Nephron progenitor cell (in vitro differentiated cells): ENCODE results near the gene TCP11.
A peak's percentile ranks its signal among the peaks of the same experiment; 100 is the strongest.
"Not testable (repeated sequence)": the region's sequence is repeated elsewhere in the genome, so short reads cannot be mapped to it uniquely, and the experiment has no call there.

Experiments
- DNase-seq: peaks from one replicate; pipeline ENCODE4 v3.0.0; 2021
- H3K27ac Mint-ChIP-seq: 2 replicates; pipeline ENCODE4 v1.8.0; 2021; ENCODE audit warnings: mild to moderate bottlenecking, moderate library complexity, mixed read lengths
- H3K27me3 Mint-ChIP-seq: 2 replicates; pipeline ENCODE4 v1.8.0; 2021; ENCODE audit warnings: mild to moderate bottlenecking, low read depth, mixed read lengths; ENCODE audit not compliant: poor library complexity
- H3K36me3 Mint-ChIP-seq: 2 replicates; pipeline ENCODE4 v1.8.0; 2021; ENCODE audit warnings: low read depth, mixed read lengths
- H3K4me1 Mint-ChIP-seq: 2 replicates; pipeline ENCODE4 v1.8.0; 2021; ENCODE audit warnings: mixed read lengths
- H3K4me3 Mint-ChIP-seq: 2 replicates; pipeline ENCODE4 v1.8.0; 2021; ENCODE audit warnings: mild to moderate bottlenecking, moderate library complexity, mixed read lengths
- H3K9me3 Mint-ChIP-seq: 2 replicates; pipeline ENCODE4 v1.8.0; 2021; ENCODE audit warnings: mild to moderate bottlenecking, moderate library complexity, mixed read lengths
- TF ChIP-seq, protein P1 (sequence below): fragments of 200-600 bp; sonication (generic); IDR thresholded peaks from 2 replicates; pipeline ENCODE4 v1.5.0; 2021; ENCODE audit warnings: antibody characterized with exemption

The TCP11 gene

DNA sequence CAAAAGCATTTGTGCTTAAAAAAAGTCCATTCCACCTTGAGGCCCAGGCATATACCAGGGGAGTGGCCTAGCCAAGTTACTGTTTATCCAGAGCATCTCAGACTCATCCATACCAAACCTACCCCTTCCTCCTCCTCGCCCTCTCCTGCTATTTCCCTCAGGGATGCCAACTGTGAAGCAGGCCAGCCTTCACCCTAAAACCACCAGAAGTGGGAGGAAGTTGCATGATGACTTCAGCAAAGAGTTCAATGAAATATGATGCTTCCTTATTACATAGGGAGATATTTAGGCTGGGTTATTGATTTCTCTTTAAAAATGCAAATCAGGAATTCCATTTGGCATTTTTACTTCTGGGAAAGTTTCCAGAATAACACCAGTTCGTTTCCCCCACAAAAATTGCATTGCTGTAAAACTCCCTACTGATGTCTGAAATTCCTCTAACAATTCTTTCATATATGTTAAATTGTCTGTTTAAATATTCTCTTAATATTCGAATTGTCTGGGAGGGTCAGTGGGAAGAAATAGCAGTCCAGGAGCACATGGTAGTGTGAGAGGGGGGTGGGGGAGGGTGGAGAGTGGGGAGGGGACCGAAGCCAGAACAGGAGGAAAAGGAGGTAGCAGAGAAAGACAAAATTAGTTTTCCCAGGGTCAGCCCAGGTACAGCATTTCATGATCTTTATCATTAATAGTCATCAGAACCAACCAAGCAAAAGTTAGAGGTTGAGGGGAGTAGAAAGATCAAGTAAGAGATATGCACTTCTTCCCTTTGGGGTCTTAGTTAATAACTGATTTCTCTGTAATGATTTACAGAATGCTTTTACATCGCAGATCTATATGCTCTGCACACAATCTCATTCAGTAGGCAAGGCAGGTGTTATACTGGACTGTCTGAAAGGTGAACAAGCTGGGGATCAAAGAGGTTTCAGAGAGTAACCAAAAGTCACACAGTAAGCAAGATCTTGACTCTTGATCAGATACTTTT, 1.7 kb upstream of the TCP11 start:
- Mint-ChIP-seq H3K36me3 (no peaks in the 10 kb centered on the region), H3K4me1 (peaks cover 48% of the 10 kb centered on the region), H3K9me3 (no peaks in the 10 kb centered on the region), H3K27ac (no peak overlapping the region), H3K4me3 (no peak overlapping the region), H3K27me3 (peaks cover 2% of the 10 kb centered on the region)
- TF ChIP-seq, protein P1, sequence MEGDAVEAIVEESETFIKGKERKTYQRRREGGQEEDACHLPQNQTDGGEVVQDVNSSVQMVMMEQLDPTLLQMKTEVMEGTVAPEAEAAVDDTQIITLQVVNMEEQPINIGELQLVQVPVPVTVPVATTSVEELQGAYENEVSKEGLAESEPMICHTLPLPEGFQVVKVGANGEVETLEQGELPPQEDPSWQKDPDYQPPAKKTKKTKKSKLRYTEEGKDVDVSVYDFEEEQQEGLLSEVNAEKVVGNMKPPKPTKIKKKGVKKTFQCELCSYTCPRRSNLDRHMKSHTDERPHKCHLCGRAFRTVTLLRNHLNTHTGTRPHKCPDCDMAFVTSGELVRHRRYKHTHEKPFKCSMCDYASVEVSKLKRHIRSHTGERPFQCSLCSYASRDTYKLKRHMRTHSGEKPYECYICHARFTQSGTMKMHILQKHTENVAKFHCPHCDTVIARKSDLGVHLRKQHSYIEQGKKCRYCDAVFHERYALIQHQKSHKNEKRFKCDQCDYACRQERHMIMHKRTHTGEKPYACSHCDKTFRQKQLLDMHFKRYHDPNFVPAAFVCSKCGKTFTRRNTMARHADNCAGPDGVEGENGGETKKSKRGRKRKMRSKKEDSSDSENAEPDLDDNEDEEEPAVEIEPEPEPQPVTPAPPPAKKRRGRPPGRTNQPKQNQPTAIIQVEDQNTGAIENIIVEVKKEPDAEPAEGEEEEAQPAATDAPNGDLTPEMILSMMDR: no peak
- DNase-seq: no peak

- Mint-ChIP-seq H3K27me3 (peaks cover 2% of the 10 kb centered on the region), H3K4me3 (no peak overlapping the region), H3K9me3 (no peaks in the 10 kb centered on the region), H3K4me1 (peaks cover 25% of the 10 kb centered on the region), H3K36me3 (no peaks in the 10 kb centered on the region), H3K27ac (no peak overlapping the region)
- DNase-seq: no peak
- TF ChIP-seq, protein P1: no peak
Observed at GRCh38 chr6:35140639-35141006, 516 bp downstream of the TCP11 start.

- TF ChIP-seq, protein P1: peak; percentile 87
- Mint-ChIP-seq H3K4me1 (peaks cover 20% of the 10 kb centered on the region), H3K9me3 (no peaks in the 10 kb centered on the region), H3K27ac (peak overlapping the region; percentile 29), H3K4me3 (no peak overlapping the region), H3K36me3 (no peaks in the 10 kb centered on the region), H3K27me3 (peaks cover 2% of the 10 kb centered on the region)
- DNase-seq: peak; percentile 60
Observed at GRCh38 chr6:35139924-35140638, 1.1 kb downstream of the TCP11 start.

DNA sequence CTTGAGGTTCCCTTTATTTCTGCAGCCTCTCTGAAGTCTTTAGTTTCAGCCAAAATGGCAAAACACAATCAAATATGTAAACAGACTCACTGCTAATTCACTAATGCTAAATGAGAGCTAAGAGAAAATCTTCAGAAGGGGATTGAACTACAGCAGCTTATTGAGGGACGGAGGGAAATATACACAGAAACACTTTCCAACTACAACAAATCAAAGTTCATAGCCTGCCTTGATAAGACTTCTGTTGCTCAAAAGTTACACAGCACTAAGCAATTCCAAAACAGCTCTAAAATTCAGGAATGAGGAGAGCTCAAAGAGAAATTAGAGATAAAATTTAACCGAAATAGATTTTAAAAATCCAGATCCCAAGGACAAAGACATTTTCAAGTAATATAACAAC, 1.7 kb downstream of the TCP11 start:
- H3K27me3 Mint-ChIP-seq: peaks cover 2% of the 10 kb centered on the region
- no peaks in the 10 kb centered on the region for H3K36me3 Mint-ChIP-seq
- peaks cover 19% of the 10 kb centered on the region for H3K4me1 Mint-ChIP-seq
- no peak overlapping the region for H3K27ac Mint-ChIP-seq
- H3K4me3 Mint-ChIP-seq: no peak overlapping the region
- DNase-seq: no peak
- TF ChIP-seq, protein P1: no peak
- no peaks in the 10 kb centered on the region for H3K9me3 Mint-ChIP-seq

DNA sequence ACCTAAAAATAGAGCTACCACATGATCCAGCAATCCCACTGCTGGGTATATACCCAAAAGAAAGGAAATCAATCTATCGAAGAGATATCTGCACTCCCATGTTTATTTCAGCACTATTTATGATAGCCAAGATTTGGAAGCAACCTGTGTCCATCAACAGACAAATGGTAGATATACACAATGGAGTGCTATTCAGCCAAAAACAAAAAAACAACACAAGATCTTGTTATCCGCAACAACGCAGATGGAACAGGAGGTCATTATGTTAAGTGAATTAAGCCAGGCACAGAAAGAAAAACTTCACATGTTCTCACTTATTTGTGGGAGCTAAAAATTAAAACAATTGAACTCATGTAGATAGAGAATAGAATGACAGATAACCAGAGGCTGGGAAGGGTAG, 2.9 kb downstream of the TCP11 start:
- not testable (repeated sequence) for H3K36me3 Mint-ChIP-seq, H3K27me3 Mint-ChIP-seq, H3K4me3 Mint-ChIP-seq, H3K27ac Mint-ChIP-seq, H3K9me3 Mint-ChIP-seq, DNase-seq
- peaks cover 18% of the 10 kb centered on the region for H3K4me1 Mint-ChIP-seq

GRCh38 chr6:35136185-35136584, 5.0 kb downstream of the TCP11 start:
- Mint-ChIP-seq H3K27ac (no peak overlapping the region), H3K4me3 (no peak overlapping the region), H3K36me3 (no peaks in the 10 kb centered on the region), H3K27me3 (no peaks in the 10 kb centered on the region), H3K9me3 (no peaks in the 10 kb centered on the region), H3K4me1 (peaks cover 9% of the 10 kb centered on the region)
- DNase-seq: no peak
- TF ChIP-seq, protein P1: no peak
